GM21825 (cell line): ENCODE data around the gene DLG2.

Experiments
- ATAC-seq: cut with Tn5 transposase; IDR thresholded peaks from one replicate; pipeline ENCODE4 v1.9.1; 2021; ENCODE audit warnings: mild to moderate bottlenecking, moderate library complexity; ENCODE audit not compliant: unreplicated experiment

Gene DLG2

DNA sequence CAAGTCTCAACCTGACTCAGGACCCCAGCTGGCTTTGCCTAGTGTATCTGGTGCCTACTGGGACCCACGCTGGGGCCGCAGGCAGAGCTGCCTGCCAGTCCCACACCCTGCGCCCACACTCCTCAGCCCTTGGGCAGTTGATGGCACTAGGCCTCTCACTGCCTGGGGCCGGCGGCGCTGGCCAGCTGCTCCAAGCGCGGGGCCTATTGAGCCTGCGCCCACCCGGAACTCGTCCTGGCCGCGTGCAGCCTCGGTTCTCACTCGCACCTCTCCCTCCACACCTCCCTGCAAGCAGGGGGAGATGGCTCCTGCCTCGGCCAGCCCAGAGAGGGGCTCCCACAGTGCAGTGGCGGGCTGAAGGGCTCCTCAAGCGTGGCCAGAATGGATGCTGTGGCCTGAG is 1432.4 kb downstream of the DLG2 start:
- ATAC-seq, result no peak

DNA sequence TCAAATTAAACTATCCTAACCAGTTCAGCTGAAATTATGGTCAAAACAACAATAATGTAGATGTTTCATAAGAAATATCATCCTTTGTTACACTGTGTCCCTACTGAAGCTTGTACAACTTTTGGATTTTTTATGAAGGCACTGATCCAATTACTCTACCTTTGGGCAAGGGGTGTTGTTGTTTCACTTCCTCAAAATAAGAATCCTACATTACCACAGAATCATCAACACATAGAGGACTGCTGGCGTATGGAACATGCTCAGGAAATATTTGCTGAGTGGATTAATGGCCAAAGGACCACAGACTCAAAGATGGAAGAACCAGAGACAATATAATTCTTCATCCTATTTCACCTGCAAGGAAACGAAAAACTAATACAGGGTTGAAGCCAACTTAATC is 1433.4 kb downstream of the DLG2 start:
- no peak for ATAC-seq

DNA sequence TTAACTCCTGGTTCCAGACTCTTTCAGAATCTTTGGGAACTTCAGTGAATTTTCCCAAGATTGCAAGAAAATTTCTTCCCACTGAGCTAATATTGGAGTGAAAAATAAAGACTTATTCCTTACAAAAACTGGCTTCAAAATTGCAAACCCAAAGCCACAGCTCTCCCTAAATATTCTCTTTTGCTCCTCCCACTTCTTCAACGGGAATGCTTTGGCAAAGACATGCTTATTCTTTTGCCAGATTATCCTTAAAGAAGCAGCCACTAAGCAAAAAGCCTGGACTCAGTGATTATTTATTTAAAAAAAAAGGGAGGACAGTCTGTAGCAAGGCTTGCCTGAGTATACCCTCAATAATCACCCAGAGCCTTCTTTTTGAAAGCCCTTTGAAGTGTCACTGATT is 1438.6 kb downstream of the DLG2 start:
- no peak for ATAC-seq

DNA sequence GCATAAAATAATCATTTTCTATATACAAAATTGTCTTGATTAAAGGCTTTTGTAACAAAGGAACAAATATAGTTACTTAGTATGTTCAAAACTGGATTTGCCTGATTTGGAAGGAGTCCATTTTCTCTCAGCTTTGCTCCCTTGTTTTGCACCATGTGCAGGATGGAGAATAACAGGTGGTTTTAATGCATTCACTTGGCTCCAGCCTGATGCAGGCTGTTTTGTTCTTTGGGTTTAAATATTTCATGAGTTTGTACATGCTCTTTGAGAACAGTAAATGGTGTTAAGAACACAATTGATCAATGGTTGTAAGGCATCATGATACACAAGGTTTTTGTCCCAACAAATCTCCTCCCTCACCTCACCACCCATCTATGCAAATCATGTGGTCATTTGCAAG is 1454.1 kb downstream of the DLG2 start:
- no peak for ATAC-seq

DNA sequence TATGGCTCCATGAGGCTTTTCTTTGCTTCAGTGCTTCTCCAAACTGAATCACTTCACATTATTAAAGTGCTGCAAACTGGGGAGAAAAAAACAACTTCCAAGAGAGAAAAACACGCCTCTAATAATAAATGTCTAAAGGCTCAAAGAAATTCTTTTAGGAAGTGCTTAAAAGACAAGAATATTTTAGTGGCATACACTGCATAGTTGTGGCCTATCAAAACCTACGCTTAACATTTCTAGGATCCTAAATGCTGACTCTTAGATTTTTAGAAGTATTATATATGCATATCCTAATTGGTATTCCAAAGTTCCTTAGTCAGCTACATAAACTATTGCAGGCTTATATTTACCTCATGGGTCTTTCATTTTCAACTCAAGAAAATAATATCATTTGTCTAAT is 1462.0 kb downstream of the DLG2 start:
- ATAC-seq, result no peak

DNA sequence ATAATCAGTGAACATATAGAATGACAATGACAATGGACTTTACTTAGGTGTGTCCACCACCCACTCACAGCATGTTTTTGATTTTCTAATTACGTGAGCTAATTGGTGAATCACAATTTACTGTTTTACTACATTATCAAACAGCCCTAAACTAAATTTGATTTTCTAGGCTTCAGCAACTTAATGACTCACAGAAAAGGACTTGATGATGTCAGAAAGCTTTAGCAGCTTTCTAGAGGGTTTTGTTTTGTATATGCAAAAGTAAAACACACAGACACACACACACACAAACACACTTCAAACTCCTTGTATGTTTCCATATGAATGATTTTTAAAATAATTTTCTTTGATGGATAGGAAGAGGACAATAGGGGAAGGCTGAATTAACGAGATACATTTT is 1462.4 kb downstream of the DLG2 start:
- ATAC-seq, result no peak

DNA sequence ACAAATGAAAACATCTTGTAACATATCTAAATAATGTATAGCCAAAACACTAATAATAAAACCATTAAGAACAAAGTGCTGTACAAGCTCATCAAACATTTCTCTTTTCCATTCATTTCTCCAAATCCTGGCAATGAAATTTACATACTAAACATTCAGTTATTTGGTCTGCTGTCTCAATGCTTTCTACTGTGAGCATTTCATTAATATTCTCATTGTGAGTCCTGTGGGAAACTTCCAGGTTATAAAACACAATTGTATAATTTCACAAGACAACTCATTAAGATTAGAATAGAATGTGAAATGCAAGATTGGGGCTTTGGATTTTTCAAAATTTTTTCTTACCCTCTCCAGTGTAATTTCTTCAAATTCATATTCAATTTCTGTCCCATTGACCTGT is 1464.0 kb downstream of the DLG2 start:
- no peak for ATAC-seq

DNA sequence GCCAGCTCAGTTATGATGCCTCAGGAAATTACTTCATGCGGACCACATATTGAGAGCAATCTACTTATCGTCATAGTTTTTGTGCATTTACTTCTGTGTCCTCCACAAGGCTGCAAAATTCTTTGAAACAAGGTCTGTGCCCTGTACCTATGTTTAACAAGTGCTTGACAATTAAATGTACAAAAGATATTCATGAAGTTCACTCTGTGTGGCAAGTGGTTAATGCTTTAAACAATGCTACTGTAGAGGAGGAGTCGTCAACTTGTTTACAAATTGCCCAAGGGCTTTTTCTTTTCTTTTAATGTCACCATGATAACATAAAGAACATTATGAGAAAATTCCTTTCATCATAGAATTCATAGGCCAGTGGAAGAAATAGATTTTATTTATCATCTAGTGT is 1469.5 kb downstream of the DLG2 start:
- no peak for ATAC-seq

DNA sequence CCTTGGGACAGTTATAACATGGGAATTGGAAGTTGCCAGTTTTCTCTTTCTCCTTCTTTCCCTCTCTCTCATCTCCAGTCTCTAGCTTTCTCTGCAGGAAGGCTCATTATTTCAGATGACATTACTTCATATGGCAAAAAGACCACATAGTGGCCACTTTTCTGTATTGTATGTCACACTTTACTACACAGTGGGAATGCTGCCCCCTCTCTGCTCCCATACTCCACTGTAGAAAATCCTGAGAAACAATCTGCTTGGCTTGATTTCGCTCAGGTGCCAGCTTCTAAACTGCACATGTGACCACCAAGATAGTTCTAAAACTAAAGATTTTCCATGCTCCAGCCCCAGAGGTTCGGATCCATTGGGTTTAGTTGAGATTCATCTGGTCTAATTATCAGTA is 1480.3 kb downstream of the DLG2 start:
- ATAC-seq, result no peak

DNA sequence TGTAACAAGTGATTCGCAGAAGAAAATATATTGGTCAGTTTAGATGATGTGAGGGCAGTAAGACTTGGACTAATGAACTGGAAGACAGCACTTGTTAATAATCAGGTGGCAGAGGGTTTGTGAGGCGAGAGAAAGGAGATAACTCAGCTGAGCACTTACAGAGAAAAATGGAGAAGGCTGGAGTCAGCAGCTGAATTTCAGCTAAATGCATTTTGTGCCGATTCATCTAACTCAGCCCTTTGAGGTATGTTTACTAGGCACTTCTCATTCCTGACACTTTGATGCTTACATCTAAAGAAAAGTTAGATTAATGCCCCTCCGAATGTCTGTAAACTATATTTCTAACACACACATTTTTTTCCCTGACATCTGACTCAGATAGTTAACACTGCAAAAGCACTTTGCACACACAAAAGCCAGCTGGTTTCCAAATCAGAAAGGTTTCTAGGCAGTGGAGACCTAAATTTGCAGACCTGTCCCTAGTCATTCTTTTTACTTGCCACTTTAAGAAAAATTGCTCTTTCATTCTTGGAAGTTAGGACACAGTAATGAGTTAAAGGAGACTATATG is 1481.4 kb downstream of the DLG2 start:
- ATAC-seq, result no peak

DNA sequence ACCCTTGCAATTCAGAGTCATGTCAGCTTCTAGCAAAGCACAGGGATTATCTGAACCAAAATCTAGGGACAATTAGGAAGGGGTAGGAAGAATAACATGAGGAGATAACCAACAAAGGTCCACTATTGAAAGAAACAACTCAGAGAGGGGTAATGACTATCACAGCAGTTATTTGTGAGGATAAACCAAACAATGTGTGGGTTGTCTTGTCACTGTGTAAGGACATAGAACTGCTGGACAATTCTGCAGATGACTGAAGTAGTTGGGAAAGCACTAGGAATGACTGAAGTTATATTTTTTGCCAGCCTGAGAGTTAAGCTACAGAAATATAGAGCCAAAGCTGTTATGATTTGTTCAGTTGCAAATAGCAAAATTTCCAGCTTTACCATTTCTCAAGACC is 1482.6 kb downstream of the DLG2 start:
- ATAC-seq, result no peak

DNA sequence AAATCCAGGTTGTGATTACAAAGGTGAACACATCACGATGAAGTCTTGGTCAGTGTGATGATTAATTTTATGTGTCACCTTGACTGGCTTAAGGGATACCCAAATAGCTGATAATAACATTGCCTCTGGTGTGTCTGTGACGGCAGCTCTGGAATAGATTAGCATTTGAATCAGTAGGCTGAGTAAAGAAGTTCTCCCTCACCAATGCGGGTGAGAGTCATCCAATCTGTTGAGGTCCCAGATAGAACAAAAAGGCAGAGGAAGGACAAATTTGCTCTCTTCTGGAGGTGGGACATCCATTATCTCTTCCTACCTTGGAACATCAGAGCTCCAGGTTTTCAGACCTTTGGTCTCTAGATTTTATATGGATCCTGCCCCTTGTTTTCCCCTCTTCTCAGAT is 1484.7 kb downstream of the DLG2 start:
- no peak for ATAC-seq

DNA sequence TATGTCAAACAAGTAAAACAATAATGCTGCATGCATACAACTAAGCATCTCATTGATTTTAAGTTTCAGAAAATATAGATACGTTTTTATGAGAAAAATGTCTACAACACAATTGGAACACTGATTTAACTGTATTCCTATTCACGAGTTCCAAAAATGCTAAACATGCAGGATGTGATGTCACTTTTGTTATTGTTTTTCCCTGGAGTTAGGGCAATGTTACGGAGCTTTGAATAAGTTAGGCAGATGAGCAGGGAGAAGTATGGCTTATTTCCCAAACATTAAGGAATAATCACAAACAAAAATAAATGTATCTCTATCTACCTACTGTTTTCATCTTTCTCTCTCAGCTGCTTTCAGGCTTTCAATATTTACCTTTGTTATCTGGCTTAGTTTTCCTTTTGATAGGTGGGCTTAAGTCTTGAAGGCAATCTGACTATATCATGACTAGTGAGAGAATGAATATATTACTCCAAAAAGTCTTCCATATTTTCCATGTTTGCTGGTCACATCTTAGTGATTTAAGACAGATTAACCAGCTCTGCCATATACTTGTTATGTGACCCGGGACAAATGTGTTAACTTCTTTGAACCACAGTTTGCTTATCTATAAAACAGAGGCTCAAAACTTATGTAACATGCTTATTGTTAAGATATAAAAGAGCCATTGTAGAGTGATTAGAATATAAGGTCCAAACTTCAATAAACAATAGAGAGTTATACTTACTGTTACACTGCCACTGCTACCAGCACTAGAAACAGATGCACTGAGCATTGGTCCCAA is 1486.6 kb downstream of the DLG2 start:
- no peak for ATAC-seq

DNA sequence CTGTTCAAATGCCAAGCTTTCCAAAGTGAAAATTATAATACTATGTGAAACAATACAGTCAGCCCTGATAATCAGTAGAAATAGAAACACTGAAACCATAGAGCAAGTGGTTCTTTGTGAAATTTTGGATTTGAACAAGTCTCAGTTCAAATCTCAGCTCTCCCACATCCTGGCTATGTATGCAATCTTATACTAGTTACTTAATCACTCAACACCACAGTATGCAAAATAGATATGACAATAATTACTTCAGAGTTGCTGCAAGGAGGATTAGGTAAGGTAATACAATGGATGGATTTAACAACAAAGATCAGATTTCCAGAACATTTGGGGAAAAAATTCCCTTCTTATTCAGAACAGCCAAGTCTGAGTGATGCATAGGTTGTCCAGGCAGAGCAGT is 1489.2 kb downstream of the DLG2 start:
- no peak for ATAC-seq

DNA sequence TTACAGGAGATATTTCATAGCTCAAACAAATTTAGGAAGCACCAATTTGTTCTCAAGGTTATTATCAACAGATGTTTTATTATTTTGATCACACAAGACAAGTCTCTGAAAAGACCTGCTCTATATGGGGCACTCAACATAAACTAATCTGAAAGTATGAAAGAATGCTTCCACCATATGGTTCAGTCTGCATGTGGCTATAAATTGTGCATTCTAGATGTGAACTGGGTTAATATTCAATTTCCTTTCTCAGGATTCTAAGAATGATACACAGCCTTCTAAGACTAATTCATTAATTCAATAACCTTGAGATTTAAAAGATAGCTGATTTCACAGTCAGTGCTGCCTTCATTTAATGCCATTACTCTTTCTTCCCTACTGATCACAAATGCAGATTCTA is 1489.6 kb downstream of the DLG2 start:
- no peak for ATAC-seq

DNA sequence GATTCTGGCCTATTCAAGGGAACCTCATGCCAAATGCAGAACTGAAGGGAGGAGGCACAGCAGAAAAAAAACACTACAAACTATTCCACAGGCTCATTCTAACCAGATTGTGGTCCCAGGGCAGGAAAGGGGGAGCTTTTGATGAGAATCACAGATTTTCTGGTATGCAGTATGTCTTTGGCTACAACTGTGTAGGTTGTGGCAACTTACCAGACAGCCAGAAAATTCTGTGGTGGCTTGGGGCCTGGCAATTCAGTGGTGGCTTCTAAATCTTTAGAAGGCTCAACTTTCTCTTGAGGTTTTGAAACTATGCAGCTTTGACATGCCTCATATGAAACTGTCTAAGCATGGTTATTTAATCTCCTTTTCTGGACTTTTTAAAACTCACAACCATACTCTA is 1490.2 kb downstream of the DLG2 start:
- ATAC-seq, result no peak

DNA sequence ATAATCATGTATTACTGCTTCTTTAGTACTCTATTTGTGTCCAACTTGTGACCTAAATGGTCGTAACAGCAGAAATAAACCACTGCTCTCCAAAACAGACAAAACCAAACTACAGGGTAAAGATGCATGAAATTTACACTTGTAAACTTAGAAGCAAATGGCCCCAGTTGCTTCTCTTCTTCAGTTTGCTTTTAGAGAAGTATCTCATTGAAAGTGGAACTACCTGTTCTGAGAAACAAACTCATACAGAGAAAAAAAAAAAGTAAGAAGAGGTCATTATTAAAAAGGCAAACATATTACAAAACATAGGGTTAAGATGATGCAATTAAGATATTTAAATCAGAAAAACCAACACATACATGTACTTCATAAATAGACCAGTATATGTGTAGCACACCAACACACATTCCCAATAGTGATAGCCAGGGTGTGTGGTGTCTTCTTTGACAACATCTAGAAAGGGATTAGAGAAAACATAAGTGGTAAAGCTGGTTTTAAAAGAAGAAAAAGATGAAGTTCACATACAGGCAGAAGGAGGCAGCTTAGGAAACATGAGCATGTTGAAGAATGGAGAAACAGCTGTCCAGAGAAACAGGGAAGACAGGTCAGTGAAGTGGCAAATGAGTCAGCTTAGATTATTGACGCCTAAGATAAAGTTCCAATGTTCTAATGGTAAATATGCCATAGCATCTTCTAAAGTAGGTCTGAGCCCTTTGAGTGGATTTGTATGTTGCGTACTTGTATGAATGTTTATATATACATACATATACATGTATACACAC is 1496.3 kb downstream of the DLG2 start:
- ATAC-seq, result no peak

DNA sequence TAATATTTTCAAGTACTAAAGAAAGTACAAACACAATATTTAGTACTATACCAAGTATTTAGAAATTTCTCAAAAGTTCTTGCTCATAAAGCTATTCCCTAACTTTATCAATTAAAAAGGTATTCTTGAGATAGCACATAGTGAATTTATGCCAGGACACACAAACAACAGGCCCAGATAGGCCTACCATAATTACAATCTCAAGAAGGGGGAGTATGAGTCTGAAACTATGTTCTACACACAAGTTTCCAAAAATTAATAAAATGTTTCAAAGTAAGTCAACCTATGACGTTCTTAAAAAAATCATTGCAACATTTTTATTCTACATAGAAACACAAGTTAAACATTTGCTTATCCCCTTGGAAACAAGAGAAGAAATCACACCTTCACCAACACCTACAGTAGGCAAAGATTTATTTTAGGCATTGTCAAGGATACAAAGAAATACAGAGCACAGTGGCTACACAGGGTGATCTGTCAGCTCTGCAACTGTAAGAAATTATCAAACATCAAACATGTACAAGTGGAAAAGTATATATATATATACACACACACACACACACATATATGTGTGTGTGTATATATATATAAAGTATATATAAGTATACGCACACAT is 1497.1 kb downstream of the DLG2 start:
- no peak for ATAC-seq

DNA sequence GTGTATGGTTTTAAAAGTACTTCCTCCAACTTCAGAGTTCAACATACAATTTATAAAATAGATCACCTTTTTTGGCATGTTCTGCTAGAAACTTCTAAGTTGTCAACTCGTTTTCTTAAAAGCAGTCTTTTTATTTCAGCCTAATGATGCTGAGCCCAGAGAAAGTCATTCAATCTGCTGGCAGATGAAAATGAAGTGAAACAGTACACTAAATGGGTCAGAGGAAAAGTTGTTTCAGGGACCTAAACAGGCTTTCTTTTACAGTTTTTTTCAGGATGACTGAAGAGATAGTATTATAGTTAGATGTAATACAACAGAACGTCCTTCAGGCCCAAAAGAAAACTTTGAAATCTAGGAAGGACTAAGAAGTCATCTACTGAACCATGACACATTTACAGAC is 1498.3 kb downstream of the DLG2 start:
- no peak for ATAC-seq

DNA sequence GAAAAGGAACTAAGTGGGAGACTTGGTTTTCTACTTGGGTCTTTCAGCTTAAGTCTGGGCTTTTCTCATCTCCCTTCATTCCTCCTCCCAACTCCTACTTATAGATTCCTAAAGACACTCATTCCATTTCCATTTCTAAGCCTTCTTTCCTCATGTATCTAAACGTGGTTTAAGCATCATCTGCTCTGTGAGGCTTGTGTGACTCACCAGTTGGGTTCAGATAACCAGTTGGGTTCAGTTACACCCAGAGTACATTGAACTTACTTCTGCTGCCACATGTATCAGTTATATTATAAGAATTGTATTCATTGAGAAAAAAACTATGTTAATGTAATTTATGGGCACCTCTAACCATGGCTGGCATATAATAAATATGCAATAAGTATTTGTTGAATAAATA is 1509.8 kb downstream of the DLG2 start:
- no peak for ATAC-seq

DNA sequence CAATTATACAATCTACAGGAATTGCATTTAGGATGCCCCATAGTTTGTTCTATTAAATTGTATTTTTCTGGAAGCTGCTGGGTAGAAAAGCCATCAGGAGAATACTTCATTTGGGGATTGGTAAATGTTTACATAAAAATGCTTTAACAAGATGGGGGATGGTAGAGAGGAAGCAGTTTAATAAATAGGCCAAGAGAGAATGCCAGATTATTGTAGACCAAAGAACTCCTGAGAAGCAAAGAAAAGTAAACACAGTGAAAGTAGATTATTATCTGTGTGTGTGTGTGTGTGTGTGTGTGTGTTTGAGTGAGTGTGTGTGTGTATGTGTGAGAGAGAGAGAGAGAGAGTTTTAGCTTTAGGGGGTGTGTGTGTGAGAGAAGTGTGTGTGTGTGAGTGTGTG is 1520.6 kb downstream of the DLG2 start:
- no peak for ATAC-seq

DNA sequence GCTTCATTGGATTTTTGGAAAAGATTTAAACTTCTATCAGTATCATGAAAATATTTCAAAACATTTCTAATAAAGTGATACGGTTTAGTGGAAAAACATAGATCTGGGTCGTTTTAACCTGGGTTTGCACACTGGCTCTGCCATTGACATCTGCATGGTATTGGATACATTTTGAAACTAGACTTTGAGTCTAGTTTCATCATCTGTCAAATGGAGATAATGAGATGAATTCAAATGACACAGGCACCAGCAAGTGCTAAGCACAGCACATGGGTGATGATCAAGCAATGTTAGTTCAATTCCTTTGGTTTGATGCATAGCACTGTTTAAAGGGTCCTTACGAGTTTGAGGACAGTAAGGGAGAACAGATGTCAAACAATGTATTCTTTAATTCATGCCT is 1522.0 kb downstream of the DLG2 start:
- no peak for ATAC-seq
